Endodermal cell (in vitro differentiated cells): ENCODE measurements around the gene EFNA3. TPM values are rescaled to one million over a fixed set of nuclear protein-coding genes. Genes with fewer than 3 reads are reported as not detected.

ENCODE experiments used
- DNase-seq: peaks from one replicate; pipeline ENCODE4 v3.0.0-alpha.2; 2017
- H3K27ac ChIP-seq: 2 replicates; pipeline ENCODE4 v1.5.1; 2013; ENCODE audit warnings: mild to moderate bottlenecking, low read depth, low read length, moderate library complexity
- H3K27me3 ChIP-seq: 2 replicates; pipeline ENCODE4 v1.6.1; 2013; ENCODE audit warnings: mild to moderate bottlenecking, low read length, moderate library complexity; ENCODE audit not compliant: insufficient read depth, control insufficient read depth, poor library complexity, severe bottlenecking
- H3K36me3 ChIP-seq: 2 replicates; pipeline ENCODE4 v1.7.0; 2013; ENCODE audit warnings: mild to moderate bottlenecking, low read length, moderate library complexity; ENCODE audit not compliant: control insufficient read depth, insufficient read depth
- H3K4me1 ChIP-seq: one replicate; pipeline ENCODE4 v1.7.0; 2013; ENCODE audit warnings: low read length; ENCODE audit not compliant: control insufficient read depth, insufficient read depth
- H3K4me3 ChIP-seq: 2 replicates; pipeline ENCODE4 v1.5.1; 2013; ENCODE audit warnings: mild to moderate bottlenecking, low read length, moderate library complexity
- H3K9ac ChIP-seq: 2 replicates; pipeline ENCODE4 v1.6.1; 2013; ENCODE audit warnings: mild to moderate bottlenecking, low read length, moderate library complexity; ENCODE audit not compliant: poor library complexity, severe bottlenecking; ENCODE audit errors: extremely low read depth
- H3K9me3 ChIP-seq: 2 replicates; pipeline ENCODE4 v1.6.1; 2013; ENCODE audit warnings: mild to moderate bottlenecking, low read length, moderate library complexity; ENCODE audit not compliant: control insufficient read depth
- H3K27ac Mint-ChIP-seq: 2 replicates; pipeline ENCODE4 v1.8.0; 2020; ENCODE audit warnings: mixed read lengths
- H3K27me3 Mint-ChIP-seq: 2 replicates; pipeline ENCODE4 v1.8.0; 2021; ENCODE audit warnings: mild to moderate bottlenecking, mixed read lengths; ENCODE audit not compliant: insufficient read depth
- H3K36me3 Mint-ChIP-seq: 2 replicates; pipeline ENCODE4 v1.8.0; 2020; ENCODE audit warnings: low read depth, mixed read lengths
- H3K4me1 Mint-ChIP-seq: 2 replicates; pipeline ENCODE4 v1.8.0; 2020; ENCODE audit warnings: mixed read lengths
- H3K4me3 Mint-ChIP-seq: 2 replicates; pipeline ENCODE4 v1.8.0; 2020; ENCODE audit warnings: mild to moderate bottlenecking, moderate library complexity, mixed read lengths
- H3K9me3 Mint-ChIP-seq: 2 replicates; pipeline ENCODE4 v1.8.0; 2020; ENCODE audit warnings: mild to moderate bottlenecking, mixed read lengths
- CTCF ChIP-seq: fragments of 200-600 bp; sonication (generic); conservative IDR thresholded peaks from 2 replicates; pipeline ENCODE4 v1.5.0; 2021; ENCODE audit warnings: antibody characterized with exemption, mild to moderate bottlenecking
- WGBS, 2 experiments: methylation state at CpG; one replicate each; pipeline versions ENCODE4 v1.1.5 to v1.1.7; 2013; ENCODE audit warnings: missing lambda C conversion rate in 2 of 2, mixed read lengths in 1 of 2; ENCODE audit not compliant: insufficient coverage in 1 of 2, insufficient read length in 1 of 2; 5-methylcytosine and 5-hydroxymethylcytosine counted together
- total RNA-seq, 2 donors: library from RNA; stranded (reverse); fragmentation: NEBNext Ultra II Directional in 1 of 2; extraction: Animal tissue kit (Norgen Biotek cat#: 25700) in 1 of 2; gene quantifications; 2 replicates in 1 of 2; 3 replicates in 1 of 2; pipeline ENCODE4 v1.2.1, GENCODE V29; 2021

Gene EFNA3
- total RNA-seq, 2 donors from 2014 or later = 3.1 to 6.0 TPM

GRCh38 chr1:155043301-155043702 lies 35.3 kb upstream of the EFNA3 start:
- H3K36me3 ChIP-seq = no peaks in the 10 kb centered on the region
- H3K27me3 ChIP-seq = no peaks in the 10 kb centered on the region
- H3K4me3 ChIP-seq = no peak overlapping the region
- no peaks in the 10 kb centered on the region for H3K36me3 Mint-ChIP-seq
- no peaks in the 10 kb centered on the region for H3K9me3 ChIP-seq
- no peak overlapping the region for H3K9ac ChIP-seq
- no peak overlapping the region for H3K27ac ChIP-seq
- WGBS, 2 experiments = 86% methylated on average over 4 to 12 of the region's 12 CpGs
- H3K4me3 Mint-ChIP-seq = no peak overlapping the region
- H3K4me1 Mint-ChIP-seq = peaks cover 8% of the 10 kb centered on the region
- no peak for TF ChIP-seq CTCF
- H3K4me1 ChIP-seq = no peaks in the 10 kb centered on the region
- H3K9me3 Mint-ChIP-seq = no peaks in the 10 kb centered on the region
- no peak for DNase-seq
- no peak overlapping the region for H3K27ac Mint-ChIP-seq
- peaks cover 19% of the 10 kb centered on the region for H3K27me3 Mint-ChIP-seq

GRCh38 chr1:155043793-155044192 lies 34.8 kb upstream of the EFNA3 start:
- TF ChIP-seq CTCF = no peak
- Histone ChIP-seq H3K36me3 (no peaks in the 10 kb centered on the region), H3K9ac (no peak overlapping the region), H3K4me1 (no peaks in the 10 kb centered on the region), H3K4me3 (no peak overlapping the region), H3K27me3 (no peaks in the 10 kb centered on the region), H3K27ac (no peak overlapping the region), H3K9me3 (no peaks in the 10 kb centered on the region)
- Mint-ChIP-seq H3K27ac (no peak overlapping the region), H3K36me3 (no peaks in the 10 kb centered on the region), H3K4me3 (no peak overlapping the region), H3K27me3 (peaks cover 16% of the 10 kb centered on the region), H3K9me3 (no peaks in the 10 kb centered on the region), H3K4me1 (peaks cover 5% of the 10 kb centered on the region)
- no peak for DNase-seq
- WGBS, 2 experiments = 92% methylated on average over 3 of the region's 3 CpGs; no CpG with 5 or more reads in 1 of the 2 experiments

- WGBS, 2 experiments = 96% methylated on average over 6 of the region's 6 CpGs
- no peaks in the 10 kb centered on the region for H3K9me3 Mint-ChIP-seq
- Histone ChIP-seq H3K27me3 (no peaks in the 10 kb centered on the region), H3K9ac (no peak overlapping the region), H3K9me3 (no peaks in the 10 kb centered on the region), H3K36me3 (no peaks in the 10 kb centered on the region), H3K4me3 (no peak overlapping the region), H3K27ac (no peak overlapping the region), H3K4me1 (no peaks in the 10 kb centered on the region)
- TF ChIP-seq CTCF = no peak
- no peaks in the 10 kb centered on the region for H3K36me3 Mint-ChIP-seq
- peaks cover 6% of the 10 kb centered on the region for H3K4me1 Mint-ChIP-seq
- peak overlapping the region; percentile 81 for H3K27ac Mint-ChIP-seq
- H3K4me3 Mint-ChIP-seq = no peak overlapping the region
- H3K27me3 Mint-ChIP-seq = peaks cover 15% of the 10 kb centered on the region
- no peak for DNase-seq
Measured at GRCh38 chr1:155044365-155044764, 34.3 kb upstream of the EFNA3 start.
